Heart right ventricle (tissue), 16 donors: ENCODE data around the gene ZDBF2. TPM values are rescaled to one million over a fixed set of nuclear protein-coding genes. Genes with fewer than 3 reads are reported as not detected.
"Not testable (repeated sequence)": the region's sequence is repeated elsewhere in the genome, so short reads cannot be mapped to it uniquely, and the experiment has no call there.

Source experiments
- ATAC-seq, 8 donors: fragments of 200-7000 bp; cut with Tn5 transposase; one replicate each; pipeline ENCODE4 v1.9.1; 2020; ENCODE audit warnings: mild to moderate bottlenecking in 8 of 8, moderate library complexity in 8 of 8, moderate number of reproducible peaks in 1 of 8
- DNase-seq, 2 donors: peaks; one replicate each; pipeline ENCODE4 v3.0.0-alpha.2; 2020
- H3K27ac ChIP-seq, 10 donors: fragments of 200-600 bp; sonication (generic) in 2 of 10; one replicate each; pipeline versions ENCODE4 v1.5.0 to v1.8.0; 2020 to 2022; ENCODE audit warnings: mild to moderate bottlenecking in 3 of 10
- H3K27me3 ChIP-seq, 7 donors: fragments of 200-600 bp; one replicate each; pipeline ENCODE4 v1.8.0; 2021 to 2022; ENCODE audit warnings: mild to moderate bottlenecking in 2 of 7
- H3K36me3 ChIP-seq, 9 donors: fragments of 200-600 bp; sonication (generic) in 1 of 9; one replicate each; pipeline versions ENCODE4 v1.5.0 to v1.8.0; 2020 to 2022; ENCODE audit warnings: mild to moderate bottlenecking in 2 of 9
- H3K4me1 ChIP-seq, 9 donors: fragments of 200-600 bp; sonication (generic) in 1 of 9; one replicate each; pipeline versions ENCODE4 v1.5.0 to v1.8.0; 2020 to 2022; ENCODE audit warnings: mild to moderate bottlenecking in 4 of 9
- H3K4me3 ChIP-seq, 10 donors: fragments of 200-600 bp; sonication (generic) in 2 of 10; one replicate each; pipeline versions ENCODE4 v1.5.0 to v1.8.0; 2020 to 2022; ENCODE audit warnings: mild to moderate bottlenecking in 7 of 10, moderate library complexity in 2 of 10
- H3K9me3 ChIP-seq, 11 donors: fragments of 200-600 bp in 10 of 11; sonication (generic) in 2 of 11; one replicate each; pipeline versions ENCODE4 v1.5.0 to v1.8.0; 2013 to 2022; ENCODE audit warnings: mild to moderate bottlenecking in 2 of 11, control low read depth in 1 of 11, moderate library complexity in 1 of 11
- CTCF ChIP-seq, 9 donors: fragments of 200-600 bp; sonication (generic) in 2 of 9; IDR thresholded peaks; one replicate each; pipeline versions ENCODE4 v1.5.0 to v1.8.0; 2021 to 2022; ENCODE audit warnings: antibody characterized with exemption in 9 of 9, mild to moderate bottlenecking in 5 of 9, moderate library complexity in 1 of 9
- WGBS, 2 donors: extraction: QIAGEN DNeasy Blood & Tissue Kit; methylation state at CpG; one replicate each; pipeline ENCODE4 v1.1.7; 2013; ENCODE audit warnings: inconsistent platforms in 1 of 2; 5-methylcytosine and 5-hydroxymethylcytosine counted together
- intact Hi-C, 10 donors: fragments of 100-400 bp; cut with DNase I; formaldehyde crosslinking; loops; one replicate each; pipeline versions ENCODE4 v1.11.1 to v1.14.2; 2022
- polyA plus RNA-seq, 2 donors: library from polyadenylated mRNA; stranded (reverse); fragments of 200-250 nt; gene quantifications; one replicate each; pipeline ENCODE4 v1.2.3, GENCODE V29; 2013
- total RNA-seq, 10 donors: library from RNA; stranded (reverse); fragmentation: NEBNext Ultra II Directional in 3 of 10; extraction: Animal tissue kit (Norgen Biotek cat#: 25700) in 3 of 10; gene quantifications; one replicate each; pipeline versions ENCODE4 v1.2.1 to v1.2.4, GENCODE V29; 2021 to 2023
- donor health status: Arrhythmogenic right ventricular cardiomyopathy.
- donor health status: ischemic (EF 13 %, LVEDD 7.1; RV severe dilation, severe dysfunction).
- donor health status: healthy with polysubstance abuse.
- donor health status: DM: no; HTN: yes; CAD: no.
- donor health status: DM: no; HTN: no; CAD: no.
- donor health status: ischemic (EF 25% LVEDD 6.9; RV normal size, moderate dysfunction).
- donor health status: ischemic (EF 25% LVEDD 5.7; RV mildly dilated, moderate dysfunction).
- donor health status: healthy.
- donor health status: DM: yes; HTN: yes; CAD: no.
- donor health status: Ischemic cardiomyopathy.
- donor health status: ischemic (EF 35%, LVEDD 5.7; RV mildly dilated, moderate dysfunction).
- donor health status: nonischemic (EF 11% LVEDD 7.7; RV severe dilation, severe dysfunction).
- donor health status: DM: yes; HTN: yes; CAD: no.
- donor health status: PGD.
- donor health status: ischemic (EF 29% LVEDD 5.4; RV normal size, mild dysfunction).
- donor health status: nonischemic (EF 23%, LVEDD 6.1; RV moderate dilation, normal function).

The ZDBF2 gene
- total and polyA plus RNA-seq, 12 donors: 0.72 to 15.6 (median 10.2) TPM

DNA sequence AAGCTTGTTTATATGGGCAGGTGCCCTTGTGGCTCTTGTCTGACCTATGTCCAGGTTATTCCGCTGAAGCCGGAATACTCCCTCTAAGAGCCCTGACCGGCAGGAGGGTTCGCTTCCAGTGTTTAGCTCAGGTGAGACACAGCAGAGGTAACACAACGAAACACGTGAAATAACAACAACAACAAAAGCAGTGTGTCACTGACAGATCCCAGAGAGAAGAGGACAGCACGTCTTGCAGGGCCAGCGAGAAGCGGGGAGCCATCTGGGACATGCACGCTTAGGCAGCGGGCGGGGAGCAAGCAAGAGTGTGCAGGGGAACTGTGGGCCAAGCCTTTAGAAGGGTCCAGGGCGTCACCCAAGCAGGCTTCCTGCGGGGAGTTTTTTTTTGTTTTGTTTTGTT, 17.1 kb upstream of the ZDBF2 start:
- ATAC-seq (no peak), DNase-seq (no peak)
- Histone ChIP-seq H3K9me3 (no peaks in the 10 kb centered on the region), H3K4me1 (no peaks in the 10 kb centered on the region), H3K4me3 (no peak overlapping the region), H3K27me3 (peaks cover 7 to 100% (median 99%) of the 10 kb centered on the region in 7 donors), H3K27ac (no peak overlapping the region), H3K36me3 (no peaks in the 10 kb centered on the region)
- TF ChIP-seq CTCF (IDR thresholded peaks at IDR 0.05): no peak
- intact Hi-C loops: loop anchor here in 3 of 10 donors (10.0 kb wide), 2 partner anchors 83 to 93 kb away; no protein-coding TSS in a partner anchor
- WGBS, 2 donors: 40 to 47% methylated on average over 14 of the region's 14 CpGs

GRCh38 chr2:206257861-206258260, 16.6 kb upstream of the ZDBF2 start:
- H3K4me3 ChIP-seq: no peak overlapping the region
- DNase-seq: no peak
- H3K27ac ChIP-seq: no peak overlapping the region
- no peaks in the 10 kb centered on the region for H3K36me3 ChIP-seq
- peaks cover 7 to 100% (median 99%) of the 10 kb centered on the region in 7 donors for H3K27me3 ChIP-seq
- intact Hi-C loops: loop anchor here in 3 of 10 donors (10.0 kb wide), 2 partner anchors 83 to 93 kb away; no protein-coding TSS in a partner anchor
- no peaks in the 10 kb centered on the region for H3K9me3 ChIP-seq
- no peak for TF ChIP-seq CTCF (IDR thresholded peaks at IDR 0.05)
- WGBS, 2 donors: 54 to 63% methylated on average over 7 of the region's 7 CpGs
- no peaks in the 10 kb centered on the region for H3K4me1 ChIP-seq
- no peak for ATAC-seq

- H3K9me3 ChIP-seq, H3K27ac ChIP-seq, H3K36me3 ChIP-seq, DNase-seq, H3K4me3 ChIP-seq, ATAC-seq, H3K4me1 ChIP-seq: not testable (repeated sequence)
- H3K27me3 ChIP-seq: peaks cover 12 to 100% (median 99%) of the 10 kb centered on the region in 7 donors
- WGBS, 2 donors: 58 to 59% methylated on average over 8 of the region's 8 CpGs
- intact Hi-C loops: loop anchor here in 3 of 10 donors (10.0 kb wide), 2 partner anchors 84 to 94 kb away; no protein-coding TSS in a partner anchor
Measured at GRCh38 chr2:206258615-206259014, 15.8 kb upstream of the ZDBF2 start.

DNA sequence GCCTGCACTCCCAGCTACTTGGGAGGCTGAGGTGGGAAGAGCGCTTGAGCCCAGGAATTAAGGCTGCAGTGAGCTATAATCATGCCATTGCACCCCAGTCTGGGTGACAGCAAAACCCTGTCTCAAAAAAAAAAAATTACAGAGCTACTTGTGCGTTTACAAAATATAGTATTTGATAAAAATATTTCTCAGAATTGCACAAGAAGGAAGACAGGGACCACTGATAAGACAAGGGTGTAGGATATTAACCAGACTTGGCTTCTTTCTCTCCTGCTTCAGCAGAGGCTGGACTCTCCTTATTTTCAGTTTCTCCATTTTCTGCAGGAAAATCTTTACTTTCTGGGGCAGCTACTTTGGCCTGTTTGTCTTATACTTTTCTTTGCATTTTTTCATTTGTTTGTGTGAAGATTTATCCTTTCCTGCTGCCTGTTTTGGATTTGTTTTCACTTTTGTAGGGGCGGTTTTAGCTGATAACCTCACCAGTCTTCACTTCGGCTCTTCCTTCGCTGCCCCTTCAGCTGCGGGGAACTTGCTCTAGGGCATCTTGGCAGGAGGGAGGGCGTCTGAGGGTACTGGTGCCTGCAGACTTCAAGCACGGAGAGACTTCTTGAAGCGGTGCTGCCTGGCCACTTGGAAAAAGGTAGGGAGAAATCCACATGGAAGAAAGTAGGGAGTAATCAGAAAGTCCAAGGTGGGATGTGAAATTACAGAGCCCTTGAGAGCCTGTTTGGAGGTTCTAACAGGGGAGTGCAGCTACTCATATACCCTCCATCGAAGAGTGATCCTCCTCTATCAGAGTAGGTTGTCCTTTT, 14.9 kb upstream of the ZDBF2 start:
- no peaks in the 10 kb centered on the region for H3K4me1 ChIP-seq
- peaks cover 18 to 100% (median 100%) of the 10 kb centered on the region in 7 donors for H3K27me3 ChIP-seq
- WGBS, 2 donors: 28 to 35% methylated on average over 10 of the region's 10 CpGs
- no peaks in the 10 kb centered on the region for H3K9me3 ChIP-seq
- DNase-seq: no peak
- ATAC-seq: no peak
- TF ChIP-seq CTCF (IDR thresholded peaks at IDR 0.05): no peak
- H3K36me3 ChIP-seq: no peaks in the 10 kb centered on the region
- H3K27ac ChIP-seq: no peak overlapping the region
- intact Hi-C loops: loop anchor here in 6 of 10 donors (5.0 to 10.0 kb wide), 3 partner anchors 85 to 97 kb away; no protein-coding TSS in a partner anchor
- H3K4me3 ChIP-seq: peak overlapping the region in 2 of 10 donors; percentile 20
